Breast epithelium (tissue), 3 donors: Measurements from ENCODE around the gene SLK.

ENCODE experiments used
- CTCF ChIP-seq, 3 donors: fragments of 450-650 bp; IDR thresholded peaks; one replicate each; pipeline ENCODE4 v1.5.1; 2016 to 2017; ENCODE audit warnings: antibody characterized with exemption in 3 of 3, mild to moderate bottlenecking in 3 of 3, moderate library complexity in 3 of 3
- POLR2A ChIP-seq: fragments of 450-650 bp; IDR thresholded peaks from one replicate; pipeline ENCODE4 v1.6.1; 2016; ENCODE audit warnings: antibody characterized with exemption, mild to moderate bottlenecking, moderate library complexity
- POLR2AphosphoS5 ChIP-seq, 3 donors: sonication (generic); formaldehyde crosslinking; IDR thresholded peaks; one replicate each; pipeline ENCODE4 v1.6.1; 2017; ENCODE audit warnings: antibody characterized with exemption in 3 of 3

DNA sequence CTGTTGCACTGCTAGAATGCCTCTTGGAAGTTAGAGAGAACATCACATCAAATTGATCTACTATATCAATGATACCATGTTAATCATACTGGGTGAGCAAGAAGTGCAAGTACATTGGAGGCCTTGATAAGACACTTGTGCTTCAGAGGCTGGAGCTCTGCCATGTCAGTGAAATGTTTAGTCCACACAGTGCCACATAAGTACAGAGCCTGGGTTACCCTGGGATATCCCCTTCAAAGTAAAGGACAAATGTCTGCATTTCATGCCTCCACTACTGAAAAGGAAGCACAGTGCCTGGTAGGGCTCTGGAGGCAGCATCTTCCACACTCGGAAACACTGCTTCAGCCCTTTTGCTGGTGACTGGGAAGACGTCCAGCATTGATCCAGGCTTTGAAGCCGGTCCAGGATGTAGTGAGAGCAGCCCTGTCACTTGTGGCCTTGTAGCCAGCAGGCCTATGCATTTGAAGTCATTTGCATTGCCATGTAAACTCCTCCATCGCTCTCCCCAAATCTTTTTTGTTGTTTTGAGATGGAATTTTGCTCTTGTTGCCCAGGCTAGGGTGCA lies 33.3 kb upstream of the SLK start:
- TF ChIP-seq CTCF (IDR thresholded peaks at IDR 0.05) (no peak), POLR2A (no peak), POLR2AphosphoS5 (IDR thresholded peaks at IDR 0.05) (no peak)
